Measurements from ENCODE around the gene GGACT.

GRCh38 chr13:100483139-100483538, 105.5 kb downstream of the GGACT start:
- TF ChIP-seq POLR2AphosphoS5 (IDR thresholded peaks at IDR 0.05; ENCODE audit: low read depth, low read length) (no peak), TAF1 (IDR thresholded peaks at IDR 0.05; ENCODE audit: borderline replicate concordance, insufficient read depth, low read length) (no peak), SIN3A (IDR thresholded peaks at IDR 0.05; ENCODE audit: borderline replicate concordance, insufficient read depth, low read length) (no peak), REST (IDR thresholded peaks at IDR 0.05; ENCODE audit: insufficient read depth in 1 of 2, low read depth in 2 of 2, low read length in 2 of 2) (no peak)
